GM08714 (cell line): Measurements from ENCODE around the gene STRA6.

ENCODE experiments used
- H3K4me3 ChIP-seq: fragments of 200-500 bp; sonication (Bioruptor generic); 2 replicates; pipeline ENCODE4 v1.5.1; 2014; ENCODE audit warnings: mild to moderate bottlenecking, low read length, inconsistent platforms
- ZNF274 ChIP-seq: IDR thresholded peaks from 2 replicates; pipeline ENCODE4 v1.6.1; 2012; ENCODE audit warnings: mild to moderate bottlenecking, low read depth, low read length

STRA6 gene, protein sequence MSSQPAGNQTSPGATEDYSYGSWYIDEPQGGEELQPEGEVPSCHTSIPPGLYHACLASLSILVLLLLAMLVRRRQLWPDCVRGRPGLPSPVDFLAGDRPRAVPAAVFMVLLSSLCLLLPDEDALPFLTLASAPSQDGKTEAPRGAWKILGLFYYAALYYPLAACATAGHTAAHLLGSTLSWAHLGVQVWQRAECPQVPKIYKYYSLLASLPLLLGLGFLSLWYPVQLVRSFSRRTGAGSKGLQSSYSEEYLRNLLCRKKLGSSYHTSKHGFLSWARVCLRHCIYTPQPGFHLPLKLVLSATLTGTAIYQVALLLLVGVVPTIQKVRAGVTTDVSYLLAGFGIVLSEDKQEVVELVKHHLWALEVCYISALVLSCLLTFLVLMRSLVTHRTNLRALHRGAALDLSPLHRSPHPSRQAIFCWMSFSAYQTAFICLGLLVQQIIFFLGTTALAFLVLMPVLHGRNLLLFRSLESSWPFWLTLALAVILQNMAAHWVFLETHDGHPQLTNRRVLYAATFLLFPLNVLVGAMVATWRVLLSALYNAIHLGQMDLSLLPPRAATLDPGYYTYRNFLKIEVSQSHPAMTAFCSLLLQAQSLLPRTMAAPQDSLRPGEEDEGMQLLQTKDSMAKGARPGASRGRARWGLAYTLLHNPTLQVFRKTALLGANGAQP

DNA sequence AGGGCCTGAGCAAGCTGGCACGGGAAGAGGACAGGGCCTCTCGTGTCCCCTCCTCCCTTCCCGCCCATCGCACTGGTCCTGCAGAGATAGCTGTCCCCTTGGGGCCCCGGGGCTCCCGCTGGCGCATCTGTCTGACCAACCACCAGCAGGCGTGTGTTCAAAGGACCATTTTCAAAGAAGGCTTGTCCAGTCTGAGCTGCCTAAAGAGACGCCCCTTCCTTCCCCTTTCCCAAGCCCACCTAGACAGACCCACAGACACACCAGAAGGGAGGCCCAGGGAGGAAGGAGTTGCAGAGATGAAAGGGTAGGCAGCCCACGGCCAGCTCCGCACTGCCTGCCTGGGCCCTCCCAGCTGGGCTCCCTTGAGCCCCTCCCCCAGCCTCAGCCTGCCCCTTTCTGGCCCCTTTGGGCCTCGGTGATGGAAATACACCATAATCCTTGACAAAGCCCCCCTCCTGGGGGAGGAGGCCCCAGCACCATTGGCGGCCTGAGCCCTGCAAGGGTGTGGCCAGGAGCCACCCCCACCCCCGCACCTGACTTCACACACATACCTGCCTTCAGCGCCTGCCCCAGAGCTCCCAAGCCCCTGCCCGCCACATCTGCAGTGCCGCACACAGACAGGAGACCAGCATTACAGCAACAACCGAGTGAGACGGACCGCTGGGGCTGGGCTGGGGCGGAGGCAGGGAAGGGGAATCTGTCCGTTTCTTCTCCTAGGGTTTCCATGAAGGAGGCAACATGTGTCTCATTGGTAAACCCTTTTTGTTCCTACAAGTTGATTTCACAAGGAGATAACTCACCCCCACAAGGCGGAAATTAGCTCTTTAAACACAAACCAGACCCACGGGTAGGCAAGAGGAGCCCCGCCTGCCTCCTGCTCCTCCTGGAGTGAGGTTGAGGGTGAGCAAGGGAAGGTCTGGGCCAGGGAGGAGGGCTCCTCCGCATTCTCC lies at the start of gene STRA6:
Gene STRA6 (minus strand): TSS at position 336 of the 950 bp plus-strand sequence. CDS start 520 bp downstream, outside the sequence.
- TF ChIP-seq ZNF274, result no peak
- H3K4me3 ChIP-seq, result no peak within 1 kb of the TSS

DNA sequence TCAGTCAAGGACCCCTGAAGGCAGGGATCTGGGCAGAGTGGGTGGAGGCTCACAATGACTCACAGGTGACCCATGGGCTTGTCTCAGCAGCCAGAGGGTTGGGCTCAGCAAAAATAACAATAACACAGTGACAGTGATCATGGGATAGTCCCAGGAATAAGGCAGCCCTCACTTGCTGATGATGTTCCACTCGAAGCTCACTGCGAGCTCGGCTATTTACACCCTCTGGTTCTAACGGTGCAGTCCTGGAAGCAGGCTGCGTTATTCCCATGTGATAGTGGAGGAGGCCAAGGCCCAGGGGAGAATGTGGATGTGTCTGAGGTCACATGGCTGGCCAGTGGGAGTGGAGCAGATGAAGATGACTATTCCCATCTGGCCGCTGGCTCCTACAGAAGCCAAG lies 49.7 kb upstream of the STRA6 start:
- no peak overlapping the region for H3K4me3 ChIP-seq
- no peak for TF ChIP-seq ZNF274

DNA sequence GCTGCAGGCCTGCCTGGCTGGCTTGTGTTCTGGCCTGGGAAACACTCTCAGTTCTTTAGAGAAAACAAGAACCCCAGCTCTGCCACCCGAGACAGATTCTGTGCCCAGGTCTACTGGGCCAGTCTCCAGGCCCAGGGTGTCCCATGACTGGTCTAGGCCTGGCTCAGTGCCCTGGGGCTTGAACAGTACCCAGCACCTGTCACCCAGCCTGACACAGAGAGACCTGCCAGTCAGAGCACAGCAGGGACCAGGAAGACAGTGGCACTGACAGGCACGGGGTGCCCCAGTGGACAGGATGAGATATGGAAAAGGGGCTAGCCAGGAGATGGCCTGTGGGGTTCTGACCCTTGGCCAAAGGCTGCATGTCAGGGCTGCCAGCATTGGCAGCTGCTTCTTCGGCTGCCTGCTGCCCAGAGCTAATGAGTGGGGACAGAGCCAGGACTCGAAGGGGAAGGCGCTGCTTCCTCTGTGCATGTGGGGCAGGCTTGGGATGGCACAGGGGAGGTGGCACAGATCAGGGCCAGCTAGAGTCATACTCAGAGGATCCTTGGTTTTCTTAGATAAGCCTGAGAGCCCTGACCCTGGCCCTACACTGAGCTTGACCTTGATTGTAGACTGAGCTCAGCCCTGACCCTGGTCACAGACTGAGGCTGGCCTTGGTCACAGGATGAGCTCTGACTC lies 48.7 kb upstream of the STRA6 start:
- no peak for TF ChIP-seq ZNF274

DNA sequence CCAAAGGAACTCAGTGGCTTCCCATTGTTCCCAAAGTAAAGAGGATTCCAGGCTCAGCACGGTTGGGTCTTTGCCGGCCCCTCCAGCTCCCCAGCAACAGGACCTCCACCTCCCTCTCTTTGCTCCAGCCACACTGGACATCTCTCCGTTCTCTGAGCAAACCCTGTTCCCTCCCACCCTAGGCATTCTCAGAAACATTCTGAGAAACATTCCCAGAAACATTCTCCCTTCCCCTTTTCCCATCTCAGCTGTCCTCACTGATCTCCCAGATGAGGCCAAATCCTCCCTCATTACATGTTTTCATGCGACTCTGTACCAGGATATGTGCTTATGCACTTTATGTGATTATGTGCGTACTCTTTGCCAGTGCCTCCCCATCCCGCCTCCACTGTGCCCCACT lies 47.7 kb upstream of the STRA6 start:
- TF ChIP-seq ZNF274, result no peak
- H3K4me3 ChIP-seq, result no peak overlapping the region

More for the DNA sequence above, 48.7 kb upstream of the STRA6 start:
- H3K4me3 ChIP-seq, result no peak overlapping the region

DNA sequence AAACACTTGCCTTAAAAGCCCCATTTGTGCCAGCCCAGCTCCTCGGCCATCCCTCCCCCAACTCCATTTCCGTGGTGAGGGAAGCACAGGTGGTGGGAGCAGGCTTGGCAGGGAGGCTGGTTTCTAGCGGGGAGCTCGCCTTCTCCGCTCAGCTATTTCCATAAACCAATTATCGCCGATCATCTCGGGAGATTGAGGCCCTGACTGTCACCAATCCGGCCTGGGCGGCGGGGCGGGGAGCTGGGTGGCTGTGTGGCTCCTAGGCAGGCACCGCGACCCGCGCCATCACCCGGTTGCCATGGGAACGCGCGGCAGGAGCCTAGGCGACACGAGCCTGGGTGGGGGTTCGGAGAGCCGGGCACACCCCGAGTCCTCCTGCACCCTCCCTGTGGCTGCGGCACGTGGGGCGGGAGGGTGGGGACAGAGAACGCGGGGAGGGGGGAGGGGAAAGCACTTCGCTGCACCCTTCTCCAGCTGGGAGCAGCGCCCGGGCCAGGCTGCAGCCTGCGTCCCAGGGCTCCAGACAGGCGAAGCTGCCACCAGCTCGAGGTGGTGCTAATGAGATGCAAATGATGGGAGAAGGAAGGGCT lies 42.9 kb upstream of the STRA6 start:
- H3K4me3 ChIP-seq, result no peak overlapping the region
- no peak for TF ChIP-seq ZNF274

DNA sequence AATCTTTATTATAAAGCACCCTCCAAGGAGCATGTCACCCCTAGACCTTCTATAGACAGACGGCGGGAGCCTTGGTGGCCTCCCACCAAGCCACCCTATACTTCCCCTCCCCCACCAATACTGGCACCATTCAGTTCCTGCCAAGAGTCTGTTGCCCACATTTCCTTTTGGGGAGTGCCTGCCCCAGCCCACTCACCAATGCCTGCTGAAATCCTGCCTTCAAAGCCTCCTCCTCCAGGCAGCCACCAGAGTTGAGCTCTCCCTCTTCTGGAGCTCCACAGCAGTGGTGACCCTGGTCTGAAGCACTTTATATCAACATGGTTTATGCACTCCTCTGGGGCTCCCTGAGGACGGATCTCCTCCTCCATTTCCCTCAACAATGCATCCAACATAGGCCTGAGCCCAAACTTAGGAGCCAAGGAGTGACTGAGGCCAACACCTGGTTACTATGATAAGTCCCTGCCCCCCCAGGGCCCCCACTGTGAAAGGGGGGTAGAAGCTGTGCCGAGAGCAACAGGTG lies 42.3 kb upstream of the STRA6 start:
- TF ChIP-seq ZNF274, result no peak
- no peak overlapping the region for H3K4me3 ChIP-seq

DNA sequence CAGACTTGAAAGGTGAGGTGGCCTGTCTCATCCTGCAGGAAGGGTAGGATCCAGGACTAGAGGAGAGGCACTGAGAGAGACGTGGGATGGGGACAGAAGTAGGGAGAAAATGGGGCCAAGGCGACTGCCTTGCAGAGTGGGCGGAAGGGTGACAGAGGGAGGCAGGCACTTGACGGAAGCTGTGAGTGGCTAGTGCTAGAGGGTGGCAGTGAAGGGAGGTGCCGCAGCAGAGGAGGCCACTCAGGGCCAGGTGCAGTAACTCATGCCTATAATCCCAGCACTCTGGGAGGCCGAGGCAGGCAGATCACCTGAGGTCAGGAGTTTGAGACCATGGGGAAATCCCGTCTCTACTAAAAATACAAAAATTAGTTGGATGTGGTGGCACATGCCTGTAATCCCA lies 40.8 kb upstream of the STRA6 start:
- H3K4me3 ChIP-seq, result no peak overlapping the region
- TF ChIP-seq ZNF274, result no peak

DNA sequence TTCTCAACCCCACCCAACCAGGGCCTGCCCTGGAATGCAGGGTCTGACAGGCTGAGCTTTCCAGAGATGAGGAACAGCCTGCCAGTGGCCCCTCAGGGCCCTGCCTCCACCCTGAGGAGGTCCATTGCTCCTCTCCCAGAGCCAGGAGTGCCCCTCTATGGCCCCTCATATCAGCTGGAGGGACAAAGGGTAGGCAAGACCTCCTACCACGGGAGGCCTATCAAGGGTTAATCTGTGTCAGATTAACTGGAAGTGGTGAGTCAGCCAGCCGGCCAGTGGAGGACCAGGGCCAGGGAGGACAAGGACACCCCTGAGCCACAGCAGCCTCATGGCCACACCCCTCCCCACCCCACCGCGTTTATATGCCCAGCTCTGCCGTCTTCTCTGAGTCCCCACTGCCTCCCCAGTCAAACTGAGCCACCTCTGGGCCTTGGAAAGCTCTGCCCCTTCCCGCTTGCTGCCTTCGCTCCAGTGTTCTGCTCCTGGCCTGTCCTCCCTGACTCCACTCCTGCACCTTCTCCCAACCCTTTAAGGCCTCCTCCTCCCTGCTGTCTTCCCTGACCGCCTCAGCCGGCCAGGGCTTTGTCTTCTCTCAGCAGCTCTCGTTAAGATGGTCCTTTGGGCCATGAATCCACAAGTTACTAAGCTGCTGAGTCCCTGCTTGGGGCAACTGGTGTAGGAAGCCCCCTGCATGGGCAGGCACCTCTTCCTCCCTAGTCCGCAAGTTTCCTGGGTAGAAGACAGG lies 40.0 kb upstream of the STRA6 start:
- TF ChIP-seq ZNF274, result no peak
- no peak overlapping the region for H3K4me3 ChIP-seq

DNA sequence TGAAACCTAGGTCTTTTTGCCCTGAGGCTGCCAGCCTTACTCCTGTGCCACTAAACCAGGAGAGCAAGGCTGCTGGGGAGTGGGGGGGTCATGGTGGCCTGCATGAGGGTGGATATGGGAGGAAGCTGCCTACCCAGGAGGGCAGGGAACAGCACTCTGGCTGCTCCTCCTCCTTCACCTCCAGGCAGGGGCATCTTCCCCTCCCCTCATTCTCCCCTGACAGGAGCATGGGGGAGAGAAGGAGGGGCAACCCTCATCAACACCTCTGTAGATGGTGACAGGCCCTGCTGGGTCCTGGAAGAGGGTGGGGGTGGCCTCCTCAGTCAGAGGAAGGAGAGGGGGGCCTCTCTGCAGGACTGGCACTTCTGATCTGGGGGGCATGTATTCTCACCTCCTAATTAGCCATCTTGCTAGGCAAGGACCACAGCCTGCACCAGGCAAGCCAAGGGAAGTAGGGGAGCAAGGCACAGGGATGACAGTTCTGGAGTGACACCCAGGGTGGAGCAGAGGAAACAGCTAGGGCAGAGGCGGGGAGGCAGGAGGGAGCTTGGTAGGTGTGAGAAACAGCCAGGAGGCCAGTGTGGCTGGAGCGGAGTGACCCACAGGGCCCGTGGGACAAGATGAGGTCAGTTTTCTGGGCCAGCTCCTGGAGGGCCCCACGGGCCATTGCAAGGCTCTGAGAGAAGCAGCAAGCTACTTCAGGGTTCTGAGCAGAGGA lies 38.5 kb upstream of the STRA6 start:
- no peak for TF ChIP-seq ZNF274

DNA sequence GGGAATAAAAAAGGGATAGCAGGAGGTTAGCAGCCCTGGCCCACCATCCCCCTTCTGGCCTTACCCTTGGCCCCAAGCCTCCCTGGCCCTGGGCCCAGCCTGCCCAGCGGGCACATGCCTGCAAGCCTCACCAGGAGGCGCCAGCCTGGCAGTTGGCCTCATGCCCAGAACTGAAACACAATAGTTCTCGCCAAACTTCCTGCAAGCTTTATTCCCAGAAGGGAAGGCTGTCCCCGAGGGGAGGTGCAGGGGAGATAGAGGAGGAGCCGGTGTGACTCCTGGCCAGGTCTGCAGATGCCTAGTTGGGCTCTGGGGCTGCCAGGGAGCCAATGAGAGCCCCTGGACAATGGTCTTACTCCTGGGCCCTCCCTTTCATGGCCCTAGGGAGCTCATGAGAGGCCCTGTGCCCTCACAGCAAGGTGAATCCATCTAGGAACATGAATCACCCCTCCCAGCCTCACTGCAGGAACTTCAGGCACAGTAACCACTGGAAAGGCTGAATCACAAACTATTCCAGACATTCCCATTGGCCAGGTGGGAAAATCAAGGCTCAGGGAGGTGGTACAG lies 37.5 kb upstream of the STRA6 start:
- no peak for TF ChIP-seq ZNF274
- H3K4me3 ChIP-seq, result no peak overlapping the region

More for the DNA sequence above, 38.5 kb upstream of the STRA6 start:
- no peak overlapping the region for H3K4me3 ChIP-seq

DNA sequence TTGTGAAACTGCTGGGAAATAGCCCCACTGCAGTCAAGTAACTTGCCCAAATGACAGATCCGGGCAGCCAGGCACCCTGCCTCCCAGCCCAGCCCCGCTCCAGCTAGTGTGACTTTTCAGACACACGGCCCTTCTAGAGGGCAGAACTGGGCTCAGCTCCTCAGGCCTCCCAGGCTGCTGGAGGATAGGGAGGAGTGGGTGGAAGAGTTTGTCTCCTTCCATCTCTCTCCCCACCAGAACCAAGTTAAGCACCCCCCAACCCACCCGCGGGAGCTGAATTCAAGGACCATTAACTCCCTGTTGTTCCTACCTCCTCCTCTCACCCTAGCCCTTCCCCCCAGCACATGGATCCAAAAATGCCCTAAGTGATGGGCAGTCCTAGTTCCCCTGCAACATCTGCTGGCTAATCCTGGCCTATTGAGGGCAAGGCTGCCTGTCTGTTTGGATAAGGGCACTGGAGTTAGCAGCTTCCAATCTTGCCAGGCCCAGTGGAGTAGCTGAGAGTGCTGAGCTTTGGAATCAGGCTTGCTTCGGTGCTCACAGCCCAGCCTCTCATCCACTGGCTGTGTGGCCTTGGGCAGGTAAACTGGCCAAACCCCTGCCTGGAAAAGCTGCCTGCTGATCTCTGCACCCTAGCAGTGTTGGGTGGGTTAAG lies 36.6 kb upstream of the STRA6 start:
- H3K4me3 ChIP-seq, result no peak overlapping the region
- no peak for TF ChIP-seq ZNF274
